Stimulated activated CD8-positive, alpha-beta memory T cell treated with anti-CD3 and anti-CD28 coated beads, Interleukin-4, amount 100 ng/mL, for 24 hours (primary cell): ENCODE results near the gene MIEF1.

Source experiments
- DNase-seq: peaks from one replicate; pipeline ENCODE4 v3.0.0-alpha.2; 2020; ENCODE audit warnings: low read depth

Gene MIEF1

GRCh38 chr22:39502109-39502788 lies at the start of gene MIEF1:
Gene MIEF1, plus strand, starts transcription at chr22:39502290. Its CDS starts 9,005 bp downstream, at chr22:39511295.
- peak; percentile 91 for DNase-seq

GRCh38 chr22:39452740-39453040 lies 49.4 kb upstream of the MIEF1 start:
- DNase-seq, result no peak

- no peak for DNase-seq
Measured at GRCh38 chr22:39453765-39454378, 48.2 kb upstream of the MIEF1 start.

GRCh38 chr22:39454385-39454871 lies 47.7 kb upstream of the MIEF1 start:
- no peak for DNase-seq

GRCh38 chr22:39456522-39457197 lies 45.4 kb upstream of the MIEF1 start, which contains the start of gene MGAT3:
Gene MGAT3, plus strand, starts transcription at chr22:39457012. Its CDS starts 30,336 bp downstream, at chr22:39487348.
- DNase-seq, result no peak

- DNase-seq, result no peak
Measured at GRCh38 chr22:39457198-39457555, 44.9 kb upstream of the MIEF1 start.

- DNase-seq, result no peak
Measured at GRCh38 chr22:39457556-39458443, 44.3 kb upstream of the MIEF1 start.

- no peak for DNase-seq
Measured at GRCh38 chr22:39458444-39459083, 43.5 kb upstream of the MIEF1 start.

- DNase-seq, result no peak
Measured at GRCh38 chr22:39459681-39460080, 42.4 kb upstream of the MIEF1 start.

- DNase-seq, result no peak
Measured at GRCh38 chr22:39462443-39463221, 39.5 kb upstream of the MIEF1 start.

- DNase-seq, result no peak
Measured at GRCh38 chr22:39463277-39463676, 38.8 kb upstream of the MIEF1 start.

- DNase-seq, result no peak
Measured at GRCh38 chr22:39463931-39464390, 38.1 kb upstream of the MIEF1 start.

- DNase-seq, result no peak
Measured at GRCh38 chr22:39466228-39467006, 35.7 kb upstream of the MIEF1 start.

GRCh38 chr22:39467390-39467895 lies 34.6 kb upstream of the MIEF1 start:
- DNase-seq, result no peak

- no peak for DNase-seq
Measured at GRCh38 chr22:39468487-39469325, 33.4 kb upstream of the MIEF1 start.

- no peak for DNase-seq
Measured at GRCh38 chr22:39469326-39469680, 32.8 kb upstream of the MIEF1 start.

GRCh38 chr22:39469681-39470450 lies 32.2 kb upstream of the MIEF1 start:
- DNase-seq, result no peak
